ENCODE data around the gene ITCH.
A peak's percentile ranks its signal among the peaks of the same experiment; 100 is the strongest.

The ITCH gene

DNA sequence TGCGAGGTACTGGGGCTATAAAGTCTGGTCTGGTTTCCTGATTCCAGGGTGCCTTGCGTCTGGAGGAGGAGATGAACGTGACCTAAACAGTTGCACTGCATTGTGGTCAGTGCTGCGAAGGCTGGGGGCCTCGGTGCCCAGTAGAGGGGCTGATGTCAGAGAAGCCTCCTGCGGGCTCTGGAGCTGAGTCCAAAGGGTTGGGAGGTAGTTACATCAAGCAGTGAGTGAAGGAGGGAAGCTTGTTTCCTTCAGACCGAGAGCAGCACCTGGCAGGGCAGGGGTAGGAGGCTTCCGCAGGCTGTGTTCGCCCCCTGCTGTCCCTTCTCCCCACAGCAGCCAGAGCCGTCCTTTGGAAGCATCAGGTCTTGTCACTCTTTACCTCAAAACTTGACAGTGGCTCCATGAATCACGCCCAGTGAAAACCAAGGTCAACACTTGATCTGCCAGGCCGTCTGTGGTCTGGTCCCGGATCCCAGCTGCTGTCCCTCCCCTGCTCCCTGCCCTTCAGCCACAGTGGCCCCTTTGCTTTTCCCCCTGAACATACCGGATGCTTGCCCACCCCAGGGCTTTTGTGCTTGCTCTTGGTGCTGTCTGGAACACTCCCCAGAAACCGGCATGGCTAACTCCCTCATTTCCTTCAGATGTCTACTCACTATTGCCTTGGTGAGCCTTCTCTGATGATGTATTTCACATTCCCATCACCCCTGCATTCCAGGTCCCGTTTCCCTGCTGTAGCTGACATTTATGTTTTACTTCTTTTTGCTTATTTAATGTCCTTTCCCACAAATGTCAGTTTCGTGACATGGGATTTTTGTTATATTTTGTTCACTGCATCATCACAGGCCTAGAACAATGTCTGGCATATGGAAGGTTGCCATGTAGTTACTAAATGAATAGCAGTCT is 160.1 kb downstream of the ITCH start:
- no peak overlapping the region for H3K4me3 Mint-ChIP-seq
- H3K36me3 Mint-ChIP-seq (ENCODE audit: low read depth): peaks cover 12% of the 10 kb centered on the region
- peaks cover 38% of the 10 kb centered on the region for H3K4me1 Mint-ChIP-seq
- peak; percentile 82 for ATAC-seq
- H3K27me3 Mint-ChIP-seq: no peaks in the 10 kb centered on the region
- no peaks in the 10 kb centered on the region for H3K9me3 Mint-ChIP-seq
- DNase-seq: peak; percentile 65
- H3K27ac Mint-ChIP-seq: no peak overlapping the region

DNA sequence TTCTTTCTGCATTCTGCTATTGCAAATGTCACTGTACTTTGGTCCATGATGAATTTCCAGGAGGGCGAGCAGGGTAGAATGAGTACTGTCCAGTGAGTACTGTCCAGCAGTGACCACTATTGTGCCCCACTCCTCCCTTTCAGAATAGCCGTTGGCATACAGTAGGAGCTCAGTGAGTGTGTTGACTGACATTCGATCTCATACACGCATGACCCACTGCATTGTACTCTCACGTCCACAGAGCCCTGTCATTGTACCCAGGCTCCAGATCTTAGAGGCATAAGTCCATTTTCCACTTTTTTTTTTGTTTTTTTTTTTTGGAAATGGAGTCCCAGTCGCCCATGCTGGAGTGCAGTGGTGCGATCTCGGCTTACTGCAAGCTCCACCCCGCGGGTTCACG is 161.4 kb downstream of the ITCH start:
- Mint-ChIP-seq H3K4me1 (peaks cover 30% of the 10 kb centered on the region), H3K9me3 (no peaks in the 10 kb centered on the region), H3K4me3 (no peak overlapping the region), H3K36me3 (ENCODE audit: low read depth) (peaks cover 13% of the 10 kb centered on the region), H3K27me3 (no peaks in the 10 kb centered on the region), H3K27ac (peak overlapping the region; percentile 7)
- no peak for DNase-seq
- no peak for ATAC-seq

DNA sequence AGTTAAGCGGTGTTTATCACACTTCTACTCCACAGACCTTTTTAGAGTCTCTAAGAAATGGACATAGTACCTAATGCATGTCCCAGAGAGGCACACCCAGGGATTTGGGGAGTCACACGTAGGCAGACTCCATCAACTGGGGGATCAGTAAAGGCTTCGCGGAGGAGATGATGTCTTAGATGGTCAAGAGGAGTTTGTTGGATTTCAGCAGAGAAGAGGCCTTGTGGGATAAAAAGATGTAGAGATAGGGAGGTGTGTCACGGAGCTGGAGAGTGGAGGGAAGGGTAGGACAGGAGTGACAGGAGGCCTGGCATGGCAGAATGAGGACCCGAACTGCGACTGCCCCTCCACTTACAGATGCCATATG is 162.3 kb downstream of the ITCH start:
- no peaks in the 10 kb centered on the region for H3K27me3 Mint-ChIP-seq
- no peak overlapping the region for H3K27ac Mint-ChIP-seq
- peaks cover 12% of the 10 kb centered on the region for H3K36me3 Mint-ChIP-seq (ENCODE audit: low read depth)
- no peaks in the 10 kb centered on the region for H3K9me3 Mint-ChIP-seq
- DNase-seq: no peak
- no peak for ATAC-seq
- no peak overlapping the region for H3K4me3 Mint-ChIP-seq
- H3K4me1 Mint-ChIP-seq: peaks cover 25% of the 10 kb centered on the region

DNA sequence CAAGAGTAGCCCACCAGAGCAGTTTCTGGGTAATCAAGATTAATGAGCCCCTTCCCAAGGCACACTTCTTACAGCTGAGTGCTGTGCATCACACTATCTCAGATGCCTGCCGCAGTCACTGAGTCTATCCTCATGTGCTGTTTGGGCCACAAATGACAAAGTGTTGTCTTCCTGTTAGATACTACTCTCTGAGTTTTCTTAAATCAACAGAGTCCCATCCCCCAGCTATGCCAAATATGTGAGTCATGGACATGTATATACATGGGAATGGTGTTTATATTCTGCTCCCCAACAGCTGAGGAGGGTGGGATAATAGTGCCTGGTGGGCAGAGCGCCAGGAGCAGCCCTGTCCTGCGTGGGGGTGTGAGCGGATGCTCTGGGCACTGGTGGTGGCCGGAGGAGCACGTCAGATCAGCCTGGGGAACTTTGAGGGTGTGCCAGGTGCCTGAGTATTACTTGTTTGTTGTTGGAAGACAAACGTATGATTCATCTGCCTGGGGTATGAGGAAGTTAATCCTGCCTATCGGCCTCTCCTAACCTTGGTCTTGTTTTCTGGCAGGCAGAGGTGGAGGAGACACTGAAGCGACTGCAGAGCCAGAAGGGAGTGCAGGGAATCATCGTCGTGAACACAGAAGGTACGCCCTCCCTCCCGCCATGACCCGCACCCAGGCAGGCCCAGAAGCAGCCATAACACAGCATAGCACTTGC is 162.8 kb downstream of the ITCH start:
- ATAC-seq: no peak
- DNase-seq: no peak
- no peak overlapping the region for H3K27ac Mint-ChIP-seq
- no peaks in the 10 kb centered on the region for H3K9me3 Mint-ChIP-seq
- H3K4me3 Mint-ChIP-seq: no peak overlapping the region
- H3K27me3 Mint-ChIP-seq: no peaks in the 10 kb centered on the region
- H3K4me1 Mint-ChIP-seq: peaks cover 24% of the 10 kb centered on the region
- H3K36me3 Mint-ChIP-seq (ENCODE audit: low read depth): peaks cover 12% of the 10 kb centered on the region

DNA sequence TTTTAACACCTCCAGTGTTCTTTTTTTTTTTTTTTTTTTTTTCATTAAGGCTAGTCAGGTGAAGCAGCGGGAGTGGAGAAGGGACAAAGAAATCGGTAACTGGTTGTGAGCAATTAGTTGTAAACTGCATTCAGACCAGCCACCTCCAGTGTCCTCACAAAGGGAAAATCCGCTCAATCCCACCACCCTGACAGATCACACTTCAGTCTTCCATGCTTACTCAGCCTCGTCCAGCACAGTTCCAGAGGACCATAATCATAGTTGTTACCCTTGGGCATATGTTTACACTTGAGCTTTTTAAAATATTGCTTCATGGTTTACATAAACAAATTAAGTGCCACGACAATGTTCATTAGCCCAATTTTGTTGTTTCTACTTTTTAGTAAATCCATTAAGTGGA is 163.4 kb downstream of the ITCH start:
- peaks cover 12% of the 10 kb centered on the region for H3K36me3 Mint-ChIP-seq (ENCODE audit: low read depth)
- H3K4me1 Mint-ChIP-seq: peaks cover 19% of the 10 kb centered on the region
- no peak for DNase-seq

DNA sequence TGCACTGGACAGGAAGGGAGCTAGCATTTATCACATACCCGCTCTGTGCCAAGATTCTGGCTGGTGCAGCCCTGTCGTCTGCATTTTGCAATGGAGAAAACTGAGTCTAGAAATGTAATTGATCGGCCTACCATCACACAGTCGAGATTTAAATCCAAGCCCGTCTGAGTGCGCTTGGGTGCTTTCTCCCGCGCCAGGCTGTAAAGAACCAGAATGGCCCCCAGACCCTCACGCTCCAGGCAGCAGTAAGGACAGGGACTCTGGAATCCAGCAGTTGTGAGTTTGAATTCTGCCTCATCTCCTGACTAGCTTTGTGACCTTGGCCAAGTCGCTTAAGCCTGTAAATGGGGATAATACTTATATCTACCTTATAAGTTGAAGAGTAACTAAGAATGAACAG is 163.9 kb downstream of the ITCH start:
- Mint-ChIP-seq H3K27ac (no peak overlapping the region), H3K4me3 (no peak overlapping the region), H3K36me3 (ENCODE audit: low read depth) (peaks cover 9% of the 10 kb centered on the region), H3K27me3 (no peaks in the 10 kb centered on the region), H3K4me1 (peaks cover 17% of the 10 kb centered on the region), H3K9me3 (no peaks in the 10 kb centered on the region)
- ATAC-seq: no peak
- no peak for DNase-seq

More for the DNA sequence above, 163.4 kb downstream of the ITCH start:
- Mint-ChIP-seq H3K9me3 (no peaks in the 10 kb centered on the region), H3K27me3 (no peaks in the 10 kb centered on the region), H3K27ac (no peak overlapping the region), H3K4me3 (no peak overlapping the region)
- no peak for ATAC-seq

DNA sequence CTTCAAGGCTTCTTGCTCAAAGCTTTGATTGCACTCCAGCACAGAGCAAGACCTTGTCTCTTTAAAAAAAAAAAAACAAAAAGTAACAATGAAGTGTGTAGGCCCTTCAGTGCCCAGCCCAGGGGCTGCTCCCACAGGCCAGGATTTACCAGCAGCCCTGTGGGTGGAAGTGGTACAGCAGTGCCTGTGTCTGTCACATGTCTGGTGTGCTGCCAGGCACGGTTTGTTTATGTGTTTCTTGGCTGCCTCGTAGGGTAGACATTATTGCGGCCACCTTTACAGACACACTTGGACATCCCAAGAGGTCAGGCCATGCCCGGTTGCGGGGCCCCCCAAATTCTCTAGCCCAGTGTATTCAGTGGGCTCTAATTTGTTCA is 165.8 kb downstream of the ITCH start:
- no peak for DNase-seq
- no peak for ATAC-seq
- Mint-ChIP-seq H3K9me3 (no peaks in the 10 kb centered on the region), H3K4me3 (no peak overlapping the region), H3K4me1 (peaks cover 2% of the 10 kb centered on the region), H3K27me3 (no peaks in the 10 kb centered on the region), H3K27ac (no peak overlapping the region), H3K36me3 (ENCODE audit: low read depth) (peaks cover 9% of the 10 kb centered on the region)

DNA sequence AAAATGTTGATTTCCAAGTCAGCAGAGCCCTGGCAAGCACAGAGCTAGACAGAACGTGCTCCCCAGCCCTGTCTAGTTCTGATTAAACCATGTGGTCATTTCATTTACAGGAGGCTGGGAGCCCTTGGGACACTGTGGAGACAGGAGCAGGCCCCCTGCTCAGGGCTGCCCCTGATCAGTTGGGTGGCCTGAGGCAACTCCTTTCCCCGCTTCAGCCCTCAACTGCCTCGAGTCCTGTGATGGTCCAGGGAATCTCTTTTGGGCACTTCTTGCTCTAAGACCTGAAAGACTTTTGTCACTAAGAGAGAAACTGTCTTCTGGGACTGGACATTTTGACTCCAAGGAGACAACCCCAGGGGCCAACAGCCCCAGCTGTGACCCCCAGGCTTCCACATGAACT is 166.7 kb downstream of the ITCH start:
- Mint-ChIP-seq H3K4me1 (no peaks in the 10 kb centered on the region), H3K9me3 (no peaks in the 10 kb centered on the region), H3K36me3 (ENCODE audit: low read depth) (peaks cover 11% of the 10 kb centered on the region), H3K4me3 (no peak overlapping the region), H3K27ac (no peak overlapping the region), H3K27me3 (no peaks in the 10 kb centered on the region)
- DNase-seq: no peak
- no peak for ATAC-seq

DNA sequence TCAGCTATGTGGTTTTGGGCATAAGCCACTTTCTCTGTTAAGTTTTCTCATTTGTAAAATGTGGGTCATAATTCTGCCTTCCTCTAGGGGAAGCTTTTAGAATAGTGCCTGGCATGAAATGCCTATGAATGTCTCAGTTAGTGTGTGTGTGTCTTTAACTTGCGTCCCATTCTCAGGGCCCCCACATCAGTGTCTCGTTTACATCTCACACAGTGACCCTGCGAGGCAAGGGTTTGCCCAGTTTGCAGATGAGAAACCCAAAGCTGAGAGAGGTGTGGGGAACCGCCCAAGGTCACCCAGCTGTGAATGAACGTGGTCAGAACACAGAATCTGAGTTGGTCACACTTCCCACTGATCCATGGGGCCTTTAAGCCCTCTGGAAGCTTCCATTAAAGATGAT is 167.3 kb downstream of the ITCH start:
- Mint-ChIP-seq H3K4me1 (no peaks in the 10 kb centered on the region), H3K27me3 (no peaks in the 10 kb centered on the region), H3K27ac (no peak overlapping the region)

DNA sequence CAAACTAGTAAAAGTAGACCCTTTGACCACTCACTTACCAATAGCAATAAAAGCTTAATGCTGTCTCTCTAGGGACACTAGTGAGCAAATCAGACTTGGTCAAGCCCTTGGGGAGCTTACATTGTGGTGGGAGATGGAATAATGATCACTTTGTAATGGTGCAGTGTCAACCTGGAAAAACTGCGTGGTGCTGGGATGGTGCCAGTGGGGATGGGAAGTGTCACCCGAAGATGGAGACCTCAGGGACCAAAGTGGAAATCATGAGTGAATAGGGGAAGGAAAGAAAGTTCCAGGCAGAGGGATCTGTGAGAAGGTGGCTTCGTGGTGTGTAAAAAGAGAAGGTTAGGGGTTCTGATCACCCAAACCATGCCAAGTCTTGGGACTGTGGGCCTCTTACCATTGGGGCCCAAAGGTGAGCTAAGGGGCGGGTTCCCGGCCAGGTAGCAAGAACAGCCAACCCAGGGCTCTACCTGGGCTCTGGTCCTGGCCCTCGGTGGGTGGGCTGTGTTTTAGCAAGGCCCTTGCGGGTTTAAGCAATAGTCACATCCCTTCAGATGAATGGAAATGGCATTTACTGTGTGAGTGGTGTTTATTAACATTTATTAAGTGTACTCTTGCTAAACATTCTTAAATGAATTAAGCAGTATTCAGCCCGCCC is 168.7 kb downstream of the ITCH start:
- Mint-ChIP-seq H3K9me3 (no peaks in the 10 kb centered on the region), H3K4me1 (no peaks in the 10 kb centered on the region), H3K27ac (peak overlapping the region; percentile 16), H3K4me3 (no peak overlapping the region), H3K36me3 (ENCODE audit: low read depth) (peaks cover 12% of the 10 kb centered on the region), H3K27me3 (no peaks in the 10 kb centered on the region)
- DNase-seq: no peak
- ATAC-seq: no peak

More for the DNA sequence above, 167.3 kb downstream of the ITCH start:
- DNase-seq (no peak), ATAC-seq (no peak)
- H3K4me3 Mint-ChIP-seq: no peak overlapping the region
- H3K36me3 Mint-ChIP-seq (ENCODE audit: low read depth): peaks cover 14% of the 10 kb centered on the region
- H3K9me3 Mint-ChIP-seq: no peaks in the 10 kb centered on the region

DNA sequence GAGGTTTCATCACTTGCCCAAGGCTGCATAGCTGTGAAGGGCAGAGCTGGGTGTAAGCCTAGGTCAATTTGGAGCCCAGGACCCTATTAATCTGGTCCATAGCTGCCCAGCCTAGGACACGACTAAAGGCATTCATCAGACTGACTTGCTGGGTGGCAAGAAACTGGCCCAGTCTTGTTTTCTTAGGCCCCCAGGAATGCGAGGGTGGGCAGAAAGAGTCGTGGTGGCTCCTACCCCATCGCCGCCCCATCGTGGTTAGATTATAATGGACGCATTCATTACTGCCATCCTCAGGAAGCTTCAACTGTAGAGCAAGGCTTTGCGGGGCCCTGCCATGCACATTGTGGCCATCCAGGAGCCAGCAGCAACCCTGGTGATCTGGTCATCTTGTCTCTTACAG is 169.2 kb downstream of the ITCH start:
- Mint-ChIP-seq H3K27ac (no peak overlapping the region), H3K4me3 (no peak overlapping the region), H3K4me1 (no peaks in the 10 kb centered on the region), H3K36me3 (ENCODE audit: low read depth) (peaks cover 18% of the 10 kb centered on the region), H3K9me3 (no peaks in the 10 kb centered on the region), H3K27me3 (no peaks in the 10 kb centered on the region)
- ATAC-seq: no peak
- no peak for DNase-seq

DNA sequence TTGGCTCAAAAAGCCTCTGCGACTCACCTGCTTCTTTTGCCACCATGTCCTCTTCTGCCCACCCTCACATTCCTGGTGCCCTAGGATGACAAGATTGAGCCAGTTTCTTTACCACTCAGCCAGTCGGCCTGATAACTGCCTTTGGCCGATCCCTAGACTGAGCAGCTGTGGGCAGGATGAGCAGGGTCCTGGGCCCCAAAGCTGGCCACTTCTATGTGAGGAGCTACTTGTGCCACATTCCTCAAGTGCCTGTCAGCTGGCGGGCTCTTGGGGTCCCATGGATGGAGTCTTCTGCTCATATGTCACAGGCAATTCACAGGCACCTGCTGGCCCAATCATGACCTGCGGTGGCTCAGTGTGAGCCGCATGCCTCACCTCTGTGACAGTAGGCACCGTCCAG is 169.7 kb downstream of the ITCH start:
- H3K9me3 Mint-ChIP-seq: no peaks in the 10 kb centered on the region
- H3K27me3 Mint-ChIP-seq: no peaks in the 10 kb centered on the region
- H3K36me3 Mint-ChIP-seq (ENCODE audit: low read depth): peaks cover 19% of the 10 kb centered on the region
- H3K4me3 Mint-ChIP-seq: no peak overlapping the region
- DNase-seq: no peak
- H3K27ac Mint-ChIP-seq: no peak overlapping the region
- ATAC-seq: no peak
- H3K4me1 Mint-ChIP-seq: no peaks in the 10 kb centered on the region

DNA sequence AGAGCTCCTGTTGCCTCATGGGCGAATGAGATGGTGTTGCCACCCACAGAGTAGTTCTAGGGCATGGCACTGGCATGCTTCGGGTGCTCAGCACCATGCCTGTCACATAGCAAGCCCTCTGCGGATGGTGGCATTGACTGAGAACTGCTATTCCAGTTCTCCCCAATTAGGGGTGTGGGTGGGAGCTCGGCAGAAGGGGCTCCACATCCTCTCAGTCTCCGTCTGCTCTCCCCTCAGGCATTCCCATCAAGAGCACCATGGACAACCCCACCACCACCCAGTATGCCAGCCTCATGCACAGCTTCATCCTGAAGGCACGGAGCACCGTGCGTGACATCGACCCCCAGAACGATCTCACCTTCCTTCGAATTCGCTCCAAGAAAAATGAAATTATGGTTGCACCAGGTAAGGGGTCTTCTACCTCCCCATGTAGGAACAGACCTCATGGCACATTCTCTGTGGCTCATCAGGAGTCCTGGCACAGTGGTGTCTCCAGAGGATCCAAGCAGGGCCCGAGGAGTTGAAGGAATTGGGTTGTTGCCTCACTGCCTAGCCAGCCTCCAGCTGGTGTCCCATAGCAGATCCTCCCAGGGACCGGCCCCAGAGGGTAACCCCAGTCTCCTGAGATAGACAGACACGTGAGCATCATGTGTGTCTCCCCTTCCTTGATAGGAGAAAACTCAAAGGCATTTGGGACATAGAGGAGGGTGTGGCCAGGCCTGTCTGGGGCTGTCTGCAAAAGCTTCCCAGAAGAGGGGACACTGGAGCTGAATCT is 171.5 kb downstream of the ITCH start:
- Mint-ChIP-seq H3K36me3 (ENCODE audit: low read depth) (peaks cover 16% of the 10 kb centered on the region), H3K4me3 (no peak overlapping the region), H3K27me3 (no peaks in the 10 kb centered on the region), H3K4me1 (no peaks in the 10 kb centered on the region), H3K27ac (no peak overlapping the region), H3K9me3 (no peaks in the 10 kb centered on the region)
- no peak for DNase-seq
- no peak for ATAC-seq

DNA sequence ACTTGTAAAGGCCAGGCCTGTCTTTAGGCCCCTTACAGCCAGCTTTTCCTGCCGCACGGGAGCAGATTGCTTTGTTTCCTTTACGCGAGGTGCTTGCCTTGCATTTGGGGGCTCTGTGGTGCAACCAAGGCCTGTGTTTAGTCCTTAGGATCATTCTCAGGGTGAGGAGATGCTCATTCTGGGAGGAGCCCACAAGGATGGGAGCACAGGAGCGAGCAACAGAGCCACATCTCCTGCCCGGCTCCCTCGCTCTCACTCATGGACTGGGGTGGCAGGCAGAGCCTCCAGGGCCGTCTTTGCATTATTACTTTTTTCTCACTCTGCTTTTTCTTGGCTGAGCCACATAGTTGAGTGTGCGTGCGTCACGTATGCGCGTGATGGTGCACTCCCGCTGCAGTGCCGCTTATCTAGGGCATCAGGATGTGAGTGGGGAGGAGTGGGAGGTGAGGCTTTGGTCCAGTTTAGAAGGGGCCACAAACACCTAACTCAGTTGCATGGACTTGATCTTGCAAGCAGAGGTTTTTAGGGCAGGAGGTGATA is 172.3 kb downstream of the ITCH start:
- Mint-ChIP-seq H3K36me3 (ENCODE audit: low read depth) (peaks cover 17% of the 10 kb centered on the region), H3K27ac (no peak overlapping the region)
- ATAC-seq: no peak

More for the DNA sequence above, 172.3 kb downstream of the ITCH start:
- Mint-ChIP-seq H3K4me1 (no peaks in the 10 kb centered on the region), H3K27me3 (no peaks in the 10 kb centered on the region), H3K9me3 (no peaks in the 10 kb centered on the region), H3K4me3 (no peak overlapping the region)
- DNase-seq: no peak
